ENCODE measurements around the gene FAM170B. TPM values are rescaled to one million over a fixed set of nuclear protein-coding genes. Genes with fewer than 3 reads are reported as not detected.

The FAM170B gene
- total and polyA plus RNA-seq, 12 donors = not detected

DNA sequence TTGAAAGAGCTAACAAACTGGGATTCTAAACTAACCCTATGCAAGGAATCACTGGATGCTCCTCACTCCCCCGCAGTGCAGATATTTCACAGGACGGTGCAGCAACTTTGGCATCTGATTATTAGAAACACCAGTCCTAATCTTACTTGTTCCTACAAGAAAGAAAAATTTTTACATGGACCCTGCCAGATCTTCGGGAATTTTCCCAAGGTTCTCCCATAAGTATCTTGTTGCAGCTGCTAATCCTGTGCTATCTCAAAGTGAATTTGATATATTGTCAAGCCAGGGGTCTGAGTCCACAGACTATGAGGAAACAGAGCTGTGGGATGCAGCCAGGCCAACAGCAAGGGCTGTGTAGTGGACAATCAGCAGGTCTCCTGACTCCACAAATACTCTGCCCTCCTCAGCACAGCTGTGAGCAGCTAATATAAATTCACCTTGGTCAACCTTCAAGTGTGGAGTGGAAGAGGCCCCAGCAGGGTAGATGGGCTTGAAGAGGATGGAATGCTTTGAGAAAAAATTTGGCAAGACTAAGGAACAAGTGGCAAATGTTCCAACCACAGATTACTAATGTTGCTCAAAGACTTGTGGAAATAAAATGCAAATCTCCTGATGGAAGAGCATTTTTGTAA, 44.1 kb downstream of the FAM170B start:
- no peak overlapping the region for H3K4me3 ChIP-seq
- TF ChIP-seq, protein P1, sequence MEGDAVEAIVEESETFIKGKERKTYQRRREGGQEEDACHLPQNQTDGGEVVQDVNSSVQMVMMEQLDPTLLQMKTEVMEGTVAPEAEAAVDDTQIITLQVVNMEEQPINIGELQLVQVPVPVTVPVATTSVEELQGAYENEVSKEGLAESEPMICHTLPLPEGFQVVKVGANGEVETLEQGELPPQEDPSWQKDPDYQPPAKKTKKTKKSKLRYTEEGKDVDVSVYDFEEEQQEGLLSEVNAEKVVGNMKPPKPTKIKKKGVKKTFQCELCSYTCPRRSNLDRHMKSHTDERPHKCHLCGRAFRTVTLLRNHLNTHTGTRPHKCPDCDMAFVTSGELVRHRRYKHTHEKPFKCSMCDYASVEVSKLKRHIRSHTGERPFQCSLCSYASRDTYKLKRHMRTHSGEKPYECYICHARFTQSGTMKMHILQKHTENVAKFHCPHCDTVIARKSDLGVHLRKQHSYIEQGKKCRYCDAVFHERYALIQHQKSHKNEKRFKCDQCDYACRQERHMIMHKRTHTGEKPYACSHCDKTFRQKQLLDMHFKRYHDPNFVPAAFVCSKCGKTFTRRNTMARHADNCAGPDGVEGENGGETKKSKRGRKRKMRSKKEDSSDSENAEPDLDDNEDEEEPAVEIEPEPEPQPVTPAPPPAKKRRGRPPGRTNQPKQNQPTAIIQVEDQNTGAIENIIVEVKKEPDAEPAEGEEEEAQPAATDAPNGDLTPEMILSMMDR (IDR thresholded peaks at IDR 0.05) = no peak
- WGBS, 2 donors = 34 to 42% methylated on average over 3 of the region's 3 CpGs
- ATAC-seq = peak; percentile 58 to 73 (median 67)
- peaks cover 5 to 65% (median 46%) of the 10 kb centered on the region in 9 donors for H3K4me1 ChIP-seq
- intact Hi-C loops (cut with DNase I) = no loop called here
- H3K36me3 ChIP-seq = peaks cover 0 to 27% (median 0%) of the 10 kb centered on the region in 9 donors
- peaks cover 0 to 18% (median 12%) of the 10 kb centered on the region in 11 donors for H3K9me3 ChIP-seq
- H3K27ac ChIP-seq = peak overlapping the region in 6 of 10 donors; percentile 31 to 65 (median 52)
- H3K27me3 ChIP-seq = no peaks in the 10 kb centered on the region
- DNase-seq = no peak

DNA sequence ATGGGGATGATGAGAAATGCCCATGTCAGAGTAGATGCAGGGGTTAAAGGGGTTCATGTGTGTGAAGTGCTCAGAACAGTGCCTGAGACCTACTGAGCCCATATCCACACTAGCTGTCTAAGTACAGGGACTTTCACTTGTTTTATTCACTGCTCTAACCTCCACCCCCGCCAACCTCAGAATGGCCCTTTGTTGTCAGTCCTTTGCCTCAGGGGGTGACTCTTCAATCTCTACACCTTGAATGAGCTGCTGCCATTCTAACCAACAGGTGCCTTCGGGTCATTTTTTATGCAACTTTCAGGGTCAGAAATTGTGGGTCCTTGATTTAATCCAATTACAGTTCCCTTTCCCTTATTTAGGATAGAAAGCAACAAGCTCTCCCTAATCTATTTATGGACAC, 44.7 kb downstream of the FAM170B start:
- WGBS, 2 donors = 84 to 90% methylated on average over 2 of the region's 2 CpGs
- Histone ChIP-seq H3K4me1 (peaks cover 5 to 62% (median 45%) of the 10 kb centered on the region in 9 donors), H3K9me3 (peaks cover 0 to 18% (median 12%) of the 10 kb centered on the region in 11 donors), H3K27ac (peak overlapping the region in 5 of 10 donors; percentile 49 to 65 (median 53)), H3K4me3 (no peak overlapping the region), H3K27me3 (no peaks in the 10 kb centered on the region), H3K36me3 (peaks cover 0 to 31% (median 0%) of the 10 kb centered on the region in 9 donors)
- ATAC-seq (no peak), DNase-seq (no peak)
- intact Hi-C loops (cut with DNase I) = no loop called here
- TF ChIP-seq, protein P1 (IDR thresholded peaks at IDR 0.05) = no peak

DNA sequence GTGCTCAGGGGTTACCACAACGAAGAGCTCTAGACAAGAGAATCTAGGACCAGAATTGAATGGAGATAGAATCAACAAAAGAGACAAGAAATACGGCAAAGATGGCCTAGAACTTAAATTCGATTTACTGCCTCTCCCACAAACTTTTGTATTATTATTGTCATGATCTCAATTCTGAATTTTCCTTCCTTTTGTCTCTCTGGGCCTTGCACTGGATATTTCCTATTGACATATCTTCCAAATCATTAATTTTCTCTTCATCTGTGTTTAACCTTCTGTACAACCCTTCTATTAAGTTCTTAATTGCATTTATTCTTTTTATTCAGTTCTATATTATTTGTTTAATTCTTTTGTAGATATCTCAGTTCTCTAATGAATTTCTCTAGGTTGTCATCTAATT, 46.9 kb downstream of the FAM170B start:
- 88 to 93% methylated on average over 3 of the region's 3 CpGs for WGBS, 2 donors
- Histone ChIP-seq H3K27ac (no peak overlapping the region), H3K4me3 (no peak overlapping the region), H3K4me1 (peaks cover 9 to 70% (median 57%) of the 10 kb centered on the region in 9 donors), H3K36me3 (peaks cover 0 to 31% (median 0%) of the 10 kb centered on the region in 9 donors), H3K27me3 (no peaks in the 10 kb centered on the region), H3K9me3 (peaks cover 0 to 18% (median 12%) of the 10 kb centered on the region in 11 donors)
- intact Hi-C loops (cut with DNase I) = no loop called here
- DNase-seq (no peak), ATAC-seq (no peak)
- TF ChIP-seq, protein P1 (IDR thresholded peaks at IDR 0.05) = no peak

DNA sequence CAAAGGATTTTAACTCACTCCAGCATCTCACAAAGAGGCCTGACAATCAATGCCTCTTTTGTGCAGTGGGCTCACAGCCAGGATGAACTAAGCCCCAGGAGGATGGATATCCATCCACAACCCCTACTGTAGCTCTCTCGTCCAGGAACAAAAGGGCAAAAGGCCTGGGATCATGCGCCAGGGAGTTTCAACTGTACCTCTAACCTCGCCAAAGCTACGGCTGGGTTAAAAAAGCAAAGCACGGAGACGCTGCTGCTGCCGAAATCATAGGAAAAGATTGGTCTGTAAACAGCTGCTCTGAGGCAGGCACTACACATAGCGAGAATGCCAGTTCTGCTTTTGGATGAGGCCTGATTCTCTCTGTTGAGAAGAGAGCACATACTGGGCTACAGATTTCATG, 50.6 kb downstream of the FAM170B start:
- DNase-seq (peak; percentile 52), ATAC-seq (peak; percentile 27 to 62 (median 49))
- H3K4me1 ChIP-seq = peaks cover 14 to 68% (median 54%) of the 10 kb centered on the region in 9 donors
- H3K4me3 ChIP-seq = no peak overlapping the region
- 52 to 55% methylated on average over 8 of the region's 8 CpGs for WGBS, 2 donors
- peaks cover 0 to 25% (median 0%) of the 10 kb centered on the region in 9 donors for H3K36me3 ChIP-seq
- TF ChIP-seq, protein P1 (IDR thresholded peaks at IDR 0.05) = no peak
- intact Hi-C loops (cut with DNase I) = no loop called here
- H3K27me3 ChIP-seq = no peaks in the 10 kb centered on the region
- peaks cover 0 to 18% (median 12%) of the 10 kb centered on the region in 11 donors for H3K9me3 ChIP-seq
- H3K27ac ChIP-seq = peak overlapping the region in 9 of 10 donors; percentile 1 to 82 (median 66)

All from heart right ventricle (tissue), 16 donors.